Nucleus accumbens (tissue), 56 donors: Measurements from ENCODE around the gene EBI3.
A peak's percentile ranks its signal among the peaks of the same experiment; 100 is the strongest.
"Not testable (repeated sequence)": the region's sequence is repeated elsewhere in the genome, so short reads cannot be mapped to it uniquely, and the experiment has no call there.

Source experiments
- DNase-seq, 56 donors: peaks; one replicate each; lab custom pipeline; 2025; lab: John Stamatoyannopoulos, UW

The EBI3 gene

DNA sequence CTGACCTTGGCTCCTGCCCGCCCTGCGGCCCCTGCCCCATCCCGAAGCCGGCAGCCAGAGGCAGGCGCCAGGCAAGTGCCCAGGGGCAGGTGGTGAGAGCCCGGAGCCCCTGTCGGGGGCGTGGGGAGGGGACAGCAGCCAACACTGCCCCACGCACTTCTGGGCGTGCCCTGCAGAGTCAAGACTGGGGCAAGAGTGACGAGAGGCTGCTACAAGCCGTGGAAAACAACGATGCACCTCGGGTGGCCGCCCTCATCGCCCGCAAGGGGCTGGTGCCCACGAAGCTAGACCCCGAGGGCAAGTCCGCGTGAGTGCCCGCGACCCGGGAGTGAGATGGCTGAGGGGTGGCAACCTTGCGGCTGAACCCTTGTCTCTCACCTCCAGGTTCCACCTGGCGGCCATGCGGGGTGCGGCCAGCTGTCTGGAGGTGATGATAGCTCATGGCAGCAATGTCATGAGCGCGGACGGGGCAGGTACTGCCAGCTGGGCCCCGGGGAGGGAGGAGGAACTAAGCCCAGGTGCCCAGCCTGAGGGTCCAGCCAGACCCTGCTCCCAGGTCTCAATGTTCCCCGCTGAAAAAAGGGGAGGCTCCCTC lies 29.5 kb upstream of the EBI3 start:
- DNase-seq: no peak

DNA sequence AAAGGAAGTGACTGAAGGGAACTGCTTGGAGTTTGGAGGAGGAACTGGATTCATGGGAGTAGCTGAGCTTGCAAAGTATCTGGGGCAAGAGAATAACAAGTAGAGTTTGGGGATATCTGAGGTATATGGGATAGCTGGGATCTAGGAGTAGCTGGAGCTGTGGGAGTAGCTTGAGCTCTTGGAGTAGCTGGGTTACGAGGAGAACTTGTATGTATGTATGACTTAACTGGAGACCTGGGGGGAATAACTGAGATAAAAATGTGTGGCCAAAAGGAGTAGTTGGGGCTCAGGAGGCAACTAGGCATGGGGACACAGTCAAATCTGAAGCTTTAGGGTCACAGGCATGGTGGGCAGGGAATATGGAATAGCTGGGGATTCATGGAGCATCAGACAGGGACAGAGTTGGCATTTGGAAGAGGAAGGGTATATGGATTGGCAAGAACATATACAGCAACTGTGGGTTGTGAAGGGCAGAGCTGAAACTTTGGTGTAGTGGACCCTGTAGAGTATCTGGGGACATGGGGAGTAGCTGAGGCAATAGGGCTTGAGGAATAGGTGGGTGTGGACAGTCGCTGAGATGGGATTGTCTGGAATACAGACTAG lies 28.3 kb upstream of the EBI3 start:
- DNase-seq: no peak

DNA sequence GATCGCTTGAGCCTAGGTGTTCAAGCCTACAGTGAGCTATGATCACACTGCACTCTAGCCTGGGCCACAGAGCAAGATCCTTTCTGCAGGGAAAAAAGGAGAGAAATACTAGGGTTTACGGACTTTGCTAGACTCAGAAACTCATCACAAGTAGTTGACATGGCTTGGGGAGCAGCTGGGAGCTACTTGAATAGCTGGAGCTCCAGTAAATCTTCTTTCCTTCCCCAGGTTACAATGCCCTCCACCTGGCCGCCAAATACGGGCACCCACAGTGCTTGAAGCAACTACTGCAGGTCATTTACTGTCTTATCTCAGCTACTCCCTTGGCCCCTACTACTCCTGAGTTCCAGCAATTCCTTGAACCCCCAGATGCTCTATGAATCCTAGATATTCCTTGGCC lies 27.5 kb upstream of the EBI3 start:
- no peak for DNase-seq

DNA sequence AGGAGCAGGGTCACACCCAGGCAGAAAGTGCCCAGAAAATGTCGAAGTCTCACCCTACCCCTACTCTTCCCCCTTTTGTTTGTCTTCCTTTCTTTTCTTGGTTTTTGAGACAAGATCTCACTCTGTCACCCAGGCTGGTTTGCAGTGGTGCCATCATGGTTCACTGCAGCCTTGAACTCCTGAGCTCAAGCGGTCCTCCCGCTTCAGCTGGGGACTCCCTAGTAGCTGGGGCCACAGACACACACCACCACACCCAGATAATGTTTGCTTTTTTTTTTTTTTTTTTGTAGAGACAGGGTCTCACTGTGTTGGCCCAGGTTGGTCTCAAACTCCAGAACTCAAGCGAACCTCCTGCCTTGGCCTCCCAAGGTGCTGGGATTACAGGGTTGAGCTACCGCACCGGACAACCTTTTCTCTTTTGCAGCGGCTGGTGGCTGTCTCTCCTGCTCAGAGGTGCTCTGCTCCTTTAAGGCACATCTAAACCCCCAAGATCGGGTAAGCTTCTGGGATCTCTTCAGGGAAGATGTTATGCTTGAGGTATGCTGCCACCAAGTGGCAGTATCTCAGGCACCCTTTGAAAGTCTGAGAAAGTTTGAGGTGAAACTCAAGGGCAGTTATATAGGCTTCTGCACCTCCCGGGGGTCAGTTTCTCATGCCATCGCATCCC lies 22.4 kb upstream of the EBI3 start:
- DNase-seq: no peak

DNA sequence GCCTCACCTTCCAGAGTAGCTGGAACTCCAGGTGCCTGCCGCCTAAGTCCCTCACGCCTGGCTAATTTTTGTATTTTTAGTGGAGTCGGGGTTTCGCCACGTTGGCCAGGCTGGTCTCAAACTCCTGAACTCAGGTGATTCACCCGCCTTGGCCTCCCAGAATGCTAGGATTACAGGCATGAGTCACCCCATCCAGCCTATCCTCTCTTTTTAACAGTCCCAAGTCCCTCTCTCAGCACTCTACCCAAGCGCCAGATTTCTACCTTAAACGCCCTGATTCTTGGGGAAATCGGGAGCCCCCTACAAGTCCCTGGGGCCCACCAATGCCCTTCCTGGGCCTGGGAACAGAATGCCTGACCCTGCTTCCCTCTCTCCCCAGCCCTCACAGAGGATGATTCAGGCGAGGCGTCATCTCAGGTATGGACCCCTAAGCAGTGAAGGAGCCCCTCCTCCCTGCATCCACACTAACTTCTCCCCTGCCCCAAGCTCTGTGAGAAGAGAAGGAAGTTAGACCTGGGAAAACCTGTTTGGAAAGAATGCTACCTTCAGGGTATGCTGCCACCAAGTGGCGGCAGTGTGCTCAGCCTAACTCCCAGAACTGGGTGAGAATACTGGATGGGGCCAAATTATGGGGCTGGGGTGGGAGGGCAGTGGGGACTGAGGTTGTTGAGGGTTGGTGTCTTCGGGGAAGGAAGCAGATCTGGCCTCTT lies 20.8 kb upstream of the EBI3 start:
- DNase-seq: no peak

DNA sequence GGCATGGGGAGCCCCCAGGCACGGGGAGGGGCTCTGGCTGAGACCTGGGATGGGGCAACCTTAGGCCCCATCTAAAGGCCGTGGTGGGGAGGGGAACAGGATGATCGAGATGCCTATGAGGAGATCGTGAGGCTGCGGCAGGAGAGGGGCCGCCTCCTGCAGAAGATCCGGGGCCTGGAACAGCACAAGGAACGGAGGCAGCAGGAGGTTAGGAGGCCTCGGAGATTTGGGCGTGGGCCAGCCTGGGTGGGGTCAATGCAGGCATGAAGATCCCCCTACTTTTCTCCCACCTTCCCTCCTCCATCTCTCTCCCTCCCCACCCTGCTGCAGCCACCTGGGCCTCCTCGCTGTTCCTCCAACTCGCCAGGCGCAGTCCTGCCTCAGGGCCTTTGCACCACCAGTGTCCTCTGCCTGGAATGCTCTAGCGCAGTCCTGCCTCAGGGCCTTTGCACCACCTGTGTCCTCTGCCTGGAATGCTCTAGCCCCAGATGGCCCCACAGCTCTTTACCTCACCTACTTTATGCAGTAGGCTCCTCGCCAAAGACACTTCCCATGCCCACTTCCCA lies 19.1 kb upstream of the EBI3 start:
- DNase-seq: no peak

DNA sequence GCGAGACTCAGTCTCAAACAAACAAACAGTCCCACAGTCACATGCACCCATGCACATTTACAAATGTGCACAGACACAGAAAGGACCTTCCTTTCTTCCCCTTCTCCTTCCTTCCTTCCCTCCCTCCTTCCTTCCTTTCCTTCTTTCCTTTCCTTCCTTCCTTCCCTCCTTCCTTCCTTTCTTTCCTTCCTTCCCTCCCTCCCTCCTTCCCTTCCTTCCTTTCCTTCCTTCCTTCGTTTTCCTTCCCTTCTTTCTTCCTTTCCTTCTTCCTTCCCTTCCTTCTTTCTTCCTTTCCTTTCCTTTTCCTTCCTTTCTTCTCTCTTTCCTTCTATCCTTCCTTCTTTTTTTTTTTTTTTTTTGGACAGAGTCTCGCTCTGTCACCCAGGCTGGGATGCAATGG lies 16.2 kb upstream of the EBI3 start:
- DNase-seq: no peak

DNA sequence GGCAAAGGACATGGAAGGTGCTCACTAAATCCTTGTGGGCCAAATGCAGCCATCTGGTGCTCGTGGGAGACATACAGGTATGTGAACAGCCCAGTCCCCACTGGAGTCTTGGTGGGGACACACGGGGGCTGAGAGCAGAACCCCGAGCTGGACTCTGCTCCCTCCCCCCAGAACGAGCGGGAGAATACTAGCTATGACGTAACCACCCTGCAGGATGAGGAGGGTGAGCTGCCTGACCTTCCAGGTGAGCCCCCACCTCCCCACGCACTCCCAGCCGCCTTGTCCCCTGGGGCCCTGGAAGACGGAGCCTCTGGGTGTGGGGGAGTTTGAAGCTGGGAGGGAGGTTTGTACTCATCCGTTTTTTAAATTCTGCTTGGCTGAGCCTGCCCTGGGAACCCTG lies 13.5 kb upstream of the EBI3 start:
- no peak for DNase-seq

DNA sequence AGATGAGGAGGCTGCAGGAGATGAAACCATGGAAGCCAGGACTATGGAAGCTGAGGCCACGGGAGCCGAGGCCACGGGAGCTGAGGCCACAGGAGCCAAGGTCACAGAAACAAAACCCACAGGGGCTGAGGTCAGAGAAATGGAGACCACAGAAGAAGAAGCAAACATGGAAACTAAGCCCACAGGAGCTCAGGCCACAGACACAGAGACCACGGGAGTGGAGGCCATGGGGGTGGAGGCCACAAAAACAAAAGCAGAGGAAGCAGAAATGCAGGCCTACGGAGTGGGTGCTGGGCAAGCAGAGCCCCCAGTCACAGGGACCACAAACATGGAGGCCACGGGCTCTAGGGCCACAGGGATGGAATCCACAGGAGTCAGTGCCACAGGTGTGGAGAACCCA lies 12.5 kb upstream of the EBI3 start:
- no peak for DNase-seq

DNA sequence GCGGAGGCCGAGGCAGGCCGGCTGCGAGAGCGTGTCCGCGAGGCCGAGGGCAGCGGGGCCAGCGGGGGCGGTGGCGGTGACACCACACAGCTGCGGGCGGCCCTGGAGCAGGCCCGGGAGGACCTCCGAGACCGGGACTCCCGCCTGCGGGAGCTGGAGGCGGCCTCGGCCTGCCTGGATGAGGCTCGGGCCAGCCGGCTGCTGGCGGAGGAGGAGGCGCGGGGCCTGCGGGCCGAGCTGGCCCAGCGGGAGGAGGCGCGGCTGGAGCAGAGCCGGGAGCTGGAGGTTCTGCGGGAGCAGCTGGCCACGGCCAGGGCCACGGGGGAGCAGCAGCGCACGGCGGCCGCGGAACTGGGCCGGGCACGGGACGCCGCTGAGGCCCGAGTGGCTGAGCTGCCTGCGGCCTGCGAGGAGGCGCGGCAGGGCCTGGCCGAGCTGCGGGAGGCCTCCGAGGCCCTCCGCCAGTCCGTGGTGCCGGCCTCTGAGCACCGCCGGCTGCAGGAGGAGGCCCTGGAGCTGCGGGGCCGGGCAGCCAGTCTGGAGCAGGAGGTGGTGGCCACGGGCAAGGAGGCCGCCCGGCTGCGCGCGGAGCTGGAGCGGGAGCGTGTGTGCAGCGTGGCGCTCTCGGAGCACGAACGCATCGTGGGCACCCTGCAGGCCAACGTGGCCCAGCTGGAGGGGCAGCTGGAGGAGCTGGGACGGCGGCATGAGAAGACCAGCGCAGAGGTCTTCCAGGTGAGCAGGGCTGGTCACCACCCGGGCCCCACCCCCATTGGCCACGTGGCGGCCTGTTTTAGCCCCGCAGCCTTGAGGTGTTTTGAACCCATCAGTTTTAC lies 11.7 kb upstream of the EBI3 start:
- no peak for DNase-seq

DNA sequence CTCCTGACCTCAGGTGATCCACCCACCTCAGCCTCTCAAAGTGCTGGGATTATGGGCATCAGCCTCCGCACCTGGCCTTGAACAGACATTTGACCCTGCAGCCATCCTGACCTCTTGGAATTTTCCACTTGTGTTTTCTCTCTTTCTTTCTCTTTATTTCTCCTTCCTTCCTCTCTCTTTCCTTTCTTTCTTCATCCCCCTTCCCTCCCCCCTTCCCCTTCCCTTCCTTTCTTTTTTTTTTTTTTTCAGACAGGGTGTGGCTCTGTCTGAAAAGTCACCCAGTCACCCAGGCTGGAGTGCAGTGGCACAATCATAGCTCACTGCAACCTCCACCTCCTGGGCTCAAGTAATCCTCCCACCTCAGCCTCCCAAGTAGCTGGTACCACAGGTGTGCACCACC lies 10.8 kb upstream of the EBI3 start:
- DNase-seq: not testable (repeated sequence)

DNA sequence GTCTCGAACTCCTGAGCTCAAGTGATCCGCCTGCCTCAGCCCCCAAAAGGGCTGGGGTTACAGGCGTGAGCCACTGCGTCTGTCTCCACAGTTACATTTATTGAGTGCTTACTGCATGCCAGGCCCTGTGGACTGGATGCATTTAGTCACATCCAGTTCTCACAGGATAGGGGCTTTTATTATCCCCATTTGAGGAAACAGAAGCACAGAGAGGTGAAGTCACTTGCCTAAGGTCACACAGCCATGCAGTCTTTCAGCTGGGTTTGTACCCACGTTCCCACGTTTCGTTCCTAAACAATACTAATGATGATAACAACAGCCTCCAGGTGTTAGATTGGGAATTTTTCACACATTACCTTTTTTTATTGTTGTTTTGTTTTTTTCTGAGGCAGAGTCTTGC lies 9.1 kb upstream of the EBI3 start:
- DNase-seq: no peak

DNA sequence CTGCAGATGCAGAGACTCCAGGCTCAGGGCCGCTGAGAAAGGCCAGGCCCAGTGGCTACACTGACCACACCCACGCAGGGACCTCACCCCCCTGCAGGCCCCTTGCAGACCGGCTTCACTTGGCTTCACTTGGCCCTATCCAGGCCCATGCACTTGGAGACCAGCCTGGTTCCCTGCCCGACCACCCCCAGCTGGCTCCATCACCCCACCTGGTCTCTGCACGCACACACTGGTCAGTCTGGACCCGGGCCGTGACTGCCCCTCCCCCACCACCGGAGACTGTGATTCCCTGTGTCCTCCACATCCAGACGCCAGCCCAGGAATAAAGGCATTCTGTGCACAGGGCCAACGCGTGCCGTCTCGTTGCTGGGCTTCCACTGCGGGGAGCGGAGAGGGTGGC lies 4.9 kb upstream of the EBI3 start:
- DNase-seq: peak in 23 of 56 donors; percentile 1 to 85 (median 16)

DNA sequence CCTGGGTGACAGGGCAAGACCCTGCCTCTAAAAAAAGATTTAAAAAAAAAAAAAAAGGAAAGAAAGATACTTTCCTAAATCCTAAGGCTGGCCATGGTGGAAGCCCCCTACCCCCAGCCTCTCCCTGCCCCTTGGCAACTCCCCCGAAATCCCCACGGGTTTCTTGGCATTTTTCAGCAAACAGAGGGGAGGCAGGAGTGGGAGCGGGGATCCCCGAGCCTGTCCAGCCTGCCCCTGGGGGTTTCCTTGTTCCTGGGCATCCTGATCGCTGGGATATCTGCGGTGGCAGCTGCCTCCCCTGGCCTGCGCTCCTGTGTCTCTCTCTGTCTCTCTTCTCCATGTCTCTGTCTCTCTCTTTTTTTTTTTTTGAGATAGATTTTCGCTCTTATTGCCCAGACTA lies 3.4 kb upstream of the EBI3 start:
- no peak for DNase-seq

DNA sequence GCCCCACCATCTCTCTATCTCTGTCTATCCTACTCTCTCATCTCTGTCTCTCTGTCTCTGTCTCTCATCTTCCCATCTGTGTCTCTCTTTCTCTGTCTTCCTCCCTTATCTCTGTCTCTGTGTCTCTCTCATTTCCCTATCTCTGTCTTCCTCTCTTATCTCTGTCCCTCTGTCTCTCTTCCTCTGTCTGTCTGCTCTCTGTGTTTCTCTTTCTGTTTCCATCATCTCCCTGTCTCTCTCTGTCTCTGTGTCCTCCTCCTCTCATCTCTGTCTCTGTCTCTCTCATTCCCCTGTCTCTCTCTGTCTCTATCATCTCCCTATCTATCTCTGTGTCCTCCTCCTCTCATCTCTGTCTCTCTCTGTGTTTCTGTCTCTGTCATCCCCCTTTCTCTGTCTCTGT lies 1.6 kb upstream of the EBI3 start:
- no peak for DNase-seq

DNA sequence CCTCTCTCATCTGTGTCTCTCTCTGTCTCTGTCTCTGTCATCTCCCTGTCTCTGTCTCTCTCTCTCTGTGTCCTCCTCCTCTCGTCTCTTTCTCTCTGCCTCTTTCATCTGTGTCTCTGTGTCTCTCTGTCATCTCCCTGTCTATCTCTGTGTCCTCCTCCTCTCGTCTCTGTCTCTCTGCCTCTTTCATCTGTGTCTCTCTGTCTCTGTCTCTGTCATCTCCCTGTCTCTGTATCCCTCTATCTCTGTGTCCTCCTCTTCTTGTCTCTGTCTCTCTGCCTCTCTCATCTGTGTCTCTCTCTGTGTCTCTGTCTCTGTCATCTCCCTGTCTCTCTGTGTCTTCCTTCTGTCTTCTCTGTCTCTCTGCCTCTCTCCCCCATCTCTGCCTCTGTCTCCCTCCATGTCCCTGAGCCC lies 551 bp upstream of the EBI3 start:
- DNase-seq: no peak

DNA sequence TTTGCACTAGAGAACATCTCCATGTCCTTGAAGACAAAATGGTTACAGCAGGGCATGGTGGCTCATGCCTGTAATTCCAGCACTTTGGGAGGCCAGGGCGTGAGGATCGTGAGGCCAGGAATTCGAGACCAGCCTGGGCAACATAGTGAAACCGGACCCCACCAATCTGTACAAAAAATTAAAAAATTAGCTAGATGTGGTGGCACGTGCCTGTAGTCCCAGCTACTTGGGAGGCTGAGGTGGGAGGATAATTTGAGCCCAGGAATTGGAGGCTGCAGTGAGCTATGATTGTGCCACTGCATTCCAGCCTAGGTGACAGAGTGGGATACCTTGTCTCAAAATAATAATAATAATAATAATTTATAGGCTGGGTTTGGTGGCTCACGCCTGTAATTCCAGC lies 914 bp downstream of the EBI3 start:
- not testable (repeated sequence) for DNase-seq

DNA sequence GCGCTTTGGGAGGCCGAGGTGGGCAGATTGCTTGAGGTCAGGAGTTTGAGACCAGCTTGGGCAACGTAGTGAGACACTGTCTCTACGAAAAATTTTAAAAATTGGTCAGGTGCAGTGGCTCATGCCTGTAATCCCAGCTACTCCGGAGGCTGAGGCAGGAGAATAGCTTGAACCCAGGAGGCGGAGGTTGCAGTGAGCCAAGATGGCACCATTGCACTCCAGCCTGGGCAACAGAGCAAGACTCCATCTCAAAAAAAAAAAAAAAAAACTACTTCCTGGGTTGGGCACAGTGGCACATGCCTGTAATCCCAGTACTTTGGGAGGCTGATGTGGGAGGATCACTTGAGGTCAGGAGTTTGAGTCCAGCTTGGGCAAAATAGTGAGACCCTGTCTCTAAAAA lies 2.2 kb downstream of the EBI3 start:
- DNase-seq: not testable (repeated sequence)

DNA sequence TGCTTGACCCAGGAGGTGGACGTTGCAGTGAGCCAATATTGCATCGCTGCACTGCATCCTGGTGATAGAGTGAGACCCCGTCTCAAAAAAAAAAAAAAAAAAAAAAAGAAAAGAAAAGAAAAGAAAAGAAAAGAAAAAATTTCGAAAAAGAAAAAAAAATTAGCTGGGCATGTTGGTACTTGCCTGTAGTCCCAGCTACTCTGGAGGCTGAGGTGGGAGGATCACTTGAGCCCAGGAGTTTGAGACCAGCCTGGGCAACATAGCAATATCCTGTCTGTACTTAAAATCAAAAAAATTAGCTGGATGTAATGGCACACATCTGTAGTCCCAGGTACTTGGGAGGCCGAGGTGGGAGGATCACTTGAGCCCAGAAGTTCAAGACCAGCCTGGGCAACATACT lies 2.8 kb downstream of the EBI3 start:
- not testable (repeated sequence) for DNase-seq

DNA sequence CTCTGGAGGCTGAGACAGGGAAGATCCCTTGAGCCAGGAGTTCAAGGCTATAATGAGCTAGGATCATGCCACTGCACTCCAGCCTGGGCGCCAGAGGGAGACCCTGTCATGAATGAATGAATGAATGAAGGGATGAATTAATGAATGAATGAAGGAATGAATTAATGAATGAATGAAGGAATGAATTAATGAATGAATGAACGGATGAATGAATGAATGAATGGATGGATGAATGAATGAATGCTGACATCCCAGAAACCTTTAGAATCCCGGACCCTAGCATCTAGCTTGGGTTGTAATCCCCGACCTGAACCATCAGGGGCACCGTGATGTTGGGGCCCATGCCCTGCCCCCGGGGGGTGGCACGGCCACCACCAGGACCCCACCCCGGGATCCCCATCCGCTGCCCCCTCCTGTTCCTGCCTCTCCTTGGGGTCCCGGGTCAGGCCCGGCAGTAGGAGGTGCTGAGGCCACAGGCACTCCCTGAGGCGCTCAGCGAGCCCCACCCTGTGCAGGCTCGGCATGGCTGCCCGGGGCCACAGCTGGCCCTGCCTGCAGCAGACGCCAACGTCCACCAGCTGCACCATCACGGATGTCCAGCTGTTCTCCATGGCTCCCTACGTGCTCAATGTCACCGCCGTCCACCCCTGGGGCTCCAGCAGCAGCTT lies 3.4 kb downstream of the EBI3 start:
- no peak for DNase-seq
